Breast epithelium (tissue), 3 donors: ENCODE results near the gene CDH4.

ENCODE experiments used
- CTCF ChIP-seq, 3 donors: fragments of 450-650 bp; IDR thresholded peaks; one replicate each; pipeline ENCODE4 v1.5.1; 2016 to 2017; ENCODE audit warnings: antibody characterized with exemption in 3 of 3, mild to moderate bottlenecking in 3 of 3, moderate library complexity in 3 of 3
- POLR2A ChIP-seq: fragments of 450-650 bp; IDR thresholded peaks from one replicate; pipeline ENCODE4 v1.6.1; 2016; ENCODE audit warnings: antibody characterized with exemption, mild to moderate bottlenecking, moderate library complexity
- POLR2AphosphoS5 ChIP-seq, 3 donors: sonication (generic); formaldehyde crosslinking; IDR thresholded peaks; one replicate each; pipeline ENCODE4 v1.6.1; 2017; ENCODE audit warnings: antibody characterized with exemption in 3 of 3

GRCh38 chr20:61366914-61367313, 114.9 kb downstream of the CDH4 start:
- no peak for TF ChIP-seq CTCF (IDR thresholded peaks at IDR 0.05)
- no peak for TF ChIP-seq POLR2A
- no peak for TF ChIP-seq POLR2AphosphoS5 (IDR thresholded peaks at IDR 0.05)
